ENCODE data around the gene TRNT1.
A peak's percentile ranks its signal among the peaks of the same experiment; 100 is the strongest.

TRNT1 gene

GRCh38 chr3:3179407-3180094, 52.8 kb downstream of the TRNT1 start, which contains the start of gene CRBN:
Gene CRBN (minus strand): TSS chr3:3179691. CDS start chr3:3179687, 4 bp downstream.
- peak; percentile 4 for DNase-seq

GRCh38 chr3:3180456-3180855, 53.7 kb downstream of the TRNT1 start:
- DNase-seq = no peak

- no peak for DNase-seq
These were observed 58.1 kb downstream of the TRNT1 start for GRCh38 chr3:3184876-3185275.

GRCh38 chr3:3189102-3189727, 62.5 kb downstream of the TRNT1 start:
- DNase-seq = no peak

- no peak for DNase-seq
These were observed 63.2 kb downstream of the TRNT1 start for GRCh38 chr3:3189961-3190360.

GRCh38 chr3:3191675-3192285, 65.0 kb downstream of the TRNT1 start:
- DNase-seq = no peak

GRCh38 chr3:3192286-3192675, 65.5 kb downstream of the TRNT1 start:
- DNase-seq = no peak

GRCh38 chr3:3194861-3195260, 68.1 kb downstream of the TRNT1 start:
- no peak for DNase-seq

GRCh38 chr3:3196148-3196861, 69.6 kb downstream of the TRNT1 start:
- no peak for DNase-seq

All from DMS153 (cell line).